HG03342 (cell line): Measurements from ENCODE around the gene MPV17L2.
"Not testable (repeated sequence)": the region's sequence is repeated elsewhere in the genome, so short reads cannot be mapped to it uniquely, and the experiment has no call there.

ENCODE experiments used
- ATAC-seq: cut with Tn5 transposase; IDR thresholded peaks from one replicate; pipeline ENCODE4 v1.9.1; 2021; ENCODE audit warnings: mild to moderate bottlenecking, moderate library complexity; ENCODE audit not compliant: unreplicated experiment

The MPV17L2 gene

DNA sequence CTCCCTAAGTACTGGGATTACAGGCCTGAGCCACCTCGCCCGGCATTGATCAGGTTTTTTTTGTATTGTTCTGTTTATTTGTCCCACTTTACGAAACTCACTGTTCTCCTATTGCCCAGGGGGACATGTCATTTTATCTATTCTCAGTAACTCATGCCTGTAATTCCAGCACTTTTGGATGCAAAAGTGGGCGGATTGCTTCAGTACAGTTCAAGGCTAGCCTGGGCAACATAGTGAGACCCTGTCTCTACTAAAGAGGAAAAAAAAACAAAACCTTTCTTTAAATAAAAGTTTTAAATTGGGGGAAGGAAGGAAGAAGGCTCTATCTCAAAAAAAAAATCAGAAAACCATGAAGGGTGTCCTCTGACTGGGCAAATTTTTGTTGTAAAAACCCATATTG, 2.7 kb upstream of the MPV17L2 start:
- no peak for ATAC-seq

- no peak for ATAC-seq
Observed at GRCh38 chr19:18191640-18192062, 1.4 kb upstream of the MPV17L2 start.

DNA sequence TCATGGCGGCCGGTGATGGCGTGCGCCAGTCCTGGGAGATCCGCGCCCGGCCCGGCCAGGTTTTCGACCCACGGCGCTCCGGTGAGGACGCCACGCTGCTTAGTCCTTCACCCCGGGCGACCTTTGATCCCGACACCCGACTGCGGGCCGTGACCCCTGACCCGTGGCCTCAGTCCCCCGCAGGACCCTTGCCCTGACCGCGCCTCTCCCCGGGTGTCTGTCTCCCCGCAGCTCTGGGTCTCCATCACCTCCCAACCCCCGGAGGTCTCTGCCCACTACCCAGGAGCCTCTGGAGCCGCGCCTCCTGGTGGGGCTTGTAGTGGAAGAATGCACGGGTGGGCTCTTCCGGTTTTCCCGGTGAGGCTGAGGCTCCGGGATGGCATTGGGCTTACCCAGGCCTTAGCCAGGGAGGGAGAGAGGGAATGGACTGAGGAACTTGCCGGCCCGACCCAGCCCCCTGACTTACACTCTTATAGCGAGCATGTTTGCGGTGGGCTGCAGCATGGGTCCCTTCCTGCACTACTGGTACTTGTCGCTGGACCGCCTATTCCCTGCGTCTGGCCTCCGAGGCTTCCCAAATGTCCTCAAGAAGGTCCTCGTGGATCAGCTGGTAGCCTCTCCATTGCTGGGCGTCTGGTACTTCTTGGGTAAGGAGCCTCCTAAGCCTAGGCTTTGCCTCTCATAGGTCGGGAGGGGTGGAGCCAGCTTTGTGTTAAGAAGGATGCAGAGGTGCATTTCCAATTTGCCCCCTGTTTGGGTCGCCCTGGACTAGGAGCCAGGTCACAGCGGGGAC, 566 bp downstream of the MPV17L2 start:
- no peak for ATAC-seq

DNA sequence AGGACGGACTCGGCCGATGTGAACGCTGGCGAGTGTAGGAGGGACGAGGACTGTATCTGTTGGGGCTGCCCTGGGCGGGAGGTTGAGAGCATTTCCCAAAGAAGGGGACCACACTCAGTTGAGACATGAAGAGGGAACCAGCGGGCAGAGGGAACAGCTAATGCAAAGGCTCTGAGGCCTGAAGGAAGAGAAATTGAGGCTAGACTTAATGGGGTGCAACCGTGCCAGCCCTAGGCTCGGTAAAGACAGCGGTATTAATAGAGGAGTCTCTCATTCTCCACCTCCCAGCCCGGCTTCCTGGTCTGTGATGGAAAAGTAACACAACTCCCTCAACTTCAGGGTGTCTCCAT, 1.1 kb downstream of the MPV17L2 start:
- ATAC-seq: no peak

- ATAC-seq: no peak
Observed at GRCh38 chr19:18194554-18195238, 1.7 kb downstream of the MPV17L2 start.

DNA sequence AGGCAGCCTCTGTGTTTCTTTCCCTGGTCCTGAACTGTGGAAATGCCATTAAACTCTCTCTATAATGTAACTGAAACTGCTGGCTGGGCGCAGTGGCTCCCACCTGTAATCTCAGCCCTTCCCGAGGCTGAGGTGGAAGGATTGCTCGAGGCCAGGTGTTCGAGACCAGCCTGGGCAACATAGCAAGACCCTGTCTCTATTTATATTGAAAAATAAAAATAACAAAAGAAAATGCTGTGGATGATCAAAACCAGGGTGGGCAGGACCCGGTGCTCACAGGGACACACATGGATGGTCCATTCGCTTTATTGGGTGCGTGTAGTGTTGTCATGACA, 3.5 kb downstream of the MPV17L2 start:
- ATAC-seq: no peak

DNA sequence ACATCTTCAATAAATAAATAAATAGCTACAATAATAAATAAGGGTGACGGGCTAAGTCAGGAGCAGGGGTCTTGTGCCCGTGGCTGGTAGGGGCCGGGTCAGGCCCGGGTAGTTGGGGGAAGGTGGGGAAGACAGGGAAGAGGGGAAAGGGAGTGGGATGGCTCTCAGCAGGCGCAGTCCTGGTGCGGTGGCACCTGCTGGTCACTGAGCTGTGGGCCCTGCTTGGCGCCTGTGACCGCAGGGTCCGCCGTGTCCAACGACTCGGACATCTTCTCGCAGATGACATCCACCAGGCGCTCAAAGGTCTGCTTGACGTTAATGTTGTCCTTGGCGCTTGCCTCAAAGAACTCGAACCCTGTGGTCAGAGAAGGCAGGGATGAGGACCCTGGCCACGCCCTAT, 4.3 kb downstream of the MPV17L2 start:
- ATAC-seq: no peak

GRCh38 chr19:18197941-18198340, 4.9 kb downstream of the MPV17L2 start:
- no peak for ATAC-seq

GRCh38 chr19:18198374-18198773, 5.4 kb downstream of the MPV17L2 start:
- no peak for ATAC-seq

DNA sequence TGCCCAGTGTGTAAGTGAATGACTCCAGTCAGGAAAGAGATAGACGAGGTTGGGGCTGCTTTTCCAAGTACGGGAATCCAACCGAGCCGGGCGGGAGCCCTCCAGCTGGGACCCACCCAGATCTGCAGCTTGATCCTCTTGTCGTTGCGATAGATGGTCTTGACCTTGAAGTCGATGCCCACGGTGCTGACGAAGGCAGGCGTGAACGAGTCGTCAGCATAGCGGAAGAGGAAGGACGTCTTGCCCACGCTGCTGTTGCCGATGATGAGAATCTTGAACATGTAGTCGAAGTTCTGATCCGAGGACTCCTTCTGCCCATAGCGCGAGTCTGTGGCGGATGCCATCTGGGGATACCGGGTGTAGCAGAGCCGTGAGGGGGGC, 9.4 kb downstream of the MPV17L2 start:
- no peak for ATAC-seq

DNA sequence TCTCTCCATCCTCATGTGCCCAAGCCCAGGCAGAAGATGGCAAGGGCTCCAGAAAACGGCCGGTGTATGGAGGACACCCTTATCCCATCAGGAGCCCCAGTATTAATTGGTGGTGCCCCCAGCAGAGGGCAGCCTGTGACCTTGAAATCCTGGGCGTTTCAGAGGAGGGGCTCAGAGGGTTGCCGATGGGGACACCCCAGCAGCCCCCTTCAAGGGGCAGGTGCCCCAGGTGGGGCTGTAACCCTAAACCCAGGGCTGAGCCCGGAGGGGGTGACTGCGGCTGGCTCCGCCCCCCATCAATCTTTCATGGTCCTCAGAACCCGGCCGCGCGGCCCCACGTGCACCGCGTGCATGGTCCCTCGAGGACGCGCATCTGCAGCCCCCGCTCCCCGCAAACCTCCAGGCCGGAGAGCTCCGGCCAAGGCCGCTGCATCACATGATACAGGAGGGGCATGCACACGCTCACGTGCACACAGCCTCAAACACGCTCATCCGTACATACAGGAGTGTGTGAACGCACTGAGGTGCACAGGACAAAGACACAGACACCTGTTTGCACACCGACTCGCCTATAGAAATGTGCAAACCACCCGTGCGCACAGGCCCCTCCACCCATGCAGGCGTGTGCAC, 9.9 kb downstream of the MPV17L2 start:
- no peak for ATAC-seq

DNA sequence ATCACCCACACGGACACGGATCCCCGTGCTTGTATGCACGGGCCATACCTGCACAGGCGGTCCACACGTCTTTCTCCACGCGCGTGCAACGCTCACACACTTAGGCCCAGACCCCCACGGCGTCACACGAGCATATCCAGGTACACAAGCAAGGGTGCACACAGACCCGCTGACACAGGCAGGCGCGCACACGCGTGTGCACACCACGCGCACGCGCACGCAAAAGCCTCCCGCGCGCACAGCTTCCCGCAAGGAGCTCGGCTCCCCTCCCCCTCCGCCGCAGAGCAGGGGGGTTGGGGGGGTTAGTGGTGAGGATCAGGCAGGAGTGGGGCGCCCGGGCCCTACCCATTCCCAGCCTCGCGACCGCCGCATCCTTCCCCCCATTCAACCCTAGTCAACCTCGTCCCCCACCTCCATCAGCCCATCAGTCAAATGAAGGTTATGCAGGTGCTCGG, 10.4 kb downstream of the MPV17L2 start:
- no peak for ATAC-seq

DNA sequence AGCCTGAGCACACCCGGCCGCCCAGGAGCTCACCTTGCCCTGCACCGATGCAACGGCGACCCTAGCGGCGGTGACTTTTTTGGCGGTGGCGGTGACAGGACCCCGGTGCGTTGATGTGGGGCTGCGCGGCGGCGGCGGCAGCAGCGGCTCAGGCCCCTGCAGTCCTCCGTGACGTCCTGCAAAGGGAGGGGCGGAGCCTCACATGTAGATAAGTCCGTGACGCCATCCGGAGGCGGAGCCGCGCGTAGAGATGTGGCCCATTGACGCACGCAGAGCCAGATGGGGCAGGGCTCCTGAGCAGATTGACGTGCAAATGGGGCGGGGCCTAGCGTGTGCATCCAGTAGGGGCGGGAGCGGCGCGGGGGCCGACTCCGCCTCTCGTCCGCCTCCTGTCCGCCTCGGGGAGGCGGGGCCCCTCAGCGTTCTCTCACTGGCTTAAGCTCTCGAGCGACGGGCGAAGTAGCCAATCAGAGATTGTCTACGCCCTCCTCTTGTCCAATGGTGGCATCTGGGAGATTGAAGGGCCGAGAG, 10.9 kb downstream of the MPV17L2 start, which contains the start of gene RAB3A:
Gene RAB3A, minus strand, starts transcription at position 180 of the 531 bp plus-strand sequence. CDS start 1,302 bp downstream, outside the sequence.
- ATAC-seq: peak; percentile 87

- peak; percentile 13 for ATAC-seq
Observed at GRCh38 chr19:18204394-18205199, 11.6 kb downstream of the MPV17L2 start.

GRCh38 chr19:18205200-18205892, 12.3 kb downstream of the MPV17L2 start:
- no peak for ATAC-seq

- no peak for ATAC-seq
Observed at GRCh38 chr19:18206018-18206417, 13.0 kb downstream of the MPV17L2 start.

GRCh38 chr19:18208098-18208951, 15.3 kb downstream of the MPV17L2 start:
- no peak for ATAC-seq

DNA sequence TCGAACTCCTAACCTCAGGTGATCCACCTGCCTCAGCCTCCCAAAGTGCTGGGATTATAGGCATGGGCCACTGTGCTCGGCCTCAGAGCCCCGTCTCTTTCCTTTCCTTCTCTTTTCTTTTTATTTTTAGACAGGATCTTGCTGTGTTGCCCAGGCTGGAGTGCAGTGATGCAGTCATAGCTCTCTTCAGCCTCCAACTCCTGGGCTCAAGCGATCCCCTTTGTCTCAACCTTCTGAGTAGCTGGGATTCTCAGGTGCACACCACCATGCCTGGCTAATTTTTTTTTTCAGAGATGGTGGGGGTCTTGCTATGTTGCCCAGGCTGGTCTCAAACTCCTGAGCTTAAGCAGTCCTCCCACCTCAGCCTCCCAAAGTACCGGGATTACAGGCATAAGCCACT, 16.9 kb downstream of the MPV17L2 start:
- not testable (repeated sequence) for ATAC-seq

DNA sequence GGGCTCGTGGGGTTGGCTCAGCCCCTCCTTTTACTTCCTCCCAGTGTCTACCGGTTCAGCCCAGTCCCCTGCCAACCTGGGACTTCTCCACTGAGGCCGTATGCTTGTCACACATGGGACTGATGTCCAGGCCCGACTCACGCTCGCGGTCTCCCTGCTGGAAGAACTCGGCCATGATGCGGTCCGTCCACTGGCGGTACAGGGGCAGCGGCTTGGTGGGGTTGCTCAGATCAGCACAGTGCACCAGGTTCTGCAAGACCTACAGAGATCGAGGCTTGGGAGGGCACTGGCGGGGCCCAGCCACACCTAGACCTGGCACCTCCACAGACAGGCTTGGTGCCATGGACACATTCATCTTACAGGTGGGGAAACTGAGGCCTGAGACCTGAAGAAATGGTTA, 18.7 kb downstream of the MPV17L2 start:
- no peak for ATAC-seq
